ENCODE data around the gene SYT5. TPM values are rescaled to one million over a fixed set of nuclear protein-coding genes. Genes with fewer than 3 reads are reported as not detected.
A peak's percentile ranks its signal among the peaks of the same experiment; 100 is the strongest.

SYT5 gene
- total and polyA plus RNA-seq, 9 of the 15 experiments (the other 6 are each of a cell fraction or from before 2014, with no cell fraction given) = 1.3 to 20.9 (median 8.8) TPM

DNA sequence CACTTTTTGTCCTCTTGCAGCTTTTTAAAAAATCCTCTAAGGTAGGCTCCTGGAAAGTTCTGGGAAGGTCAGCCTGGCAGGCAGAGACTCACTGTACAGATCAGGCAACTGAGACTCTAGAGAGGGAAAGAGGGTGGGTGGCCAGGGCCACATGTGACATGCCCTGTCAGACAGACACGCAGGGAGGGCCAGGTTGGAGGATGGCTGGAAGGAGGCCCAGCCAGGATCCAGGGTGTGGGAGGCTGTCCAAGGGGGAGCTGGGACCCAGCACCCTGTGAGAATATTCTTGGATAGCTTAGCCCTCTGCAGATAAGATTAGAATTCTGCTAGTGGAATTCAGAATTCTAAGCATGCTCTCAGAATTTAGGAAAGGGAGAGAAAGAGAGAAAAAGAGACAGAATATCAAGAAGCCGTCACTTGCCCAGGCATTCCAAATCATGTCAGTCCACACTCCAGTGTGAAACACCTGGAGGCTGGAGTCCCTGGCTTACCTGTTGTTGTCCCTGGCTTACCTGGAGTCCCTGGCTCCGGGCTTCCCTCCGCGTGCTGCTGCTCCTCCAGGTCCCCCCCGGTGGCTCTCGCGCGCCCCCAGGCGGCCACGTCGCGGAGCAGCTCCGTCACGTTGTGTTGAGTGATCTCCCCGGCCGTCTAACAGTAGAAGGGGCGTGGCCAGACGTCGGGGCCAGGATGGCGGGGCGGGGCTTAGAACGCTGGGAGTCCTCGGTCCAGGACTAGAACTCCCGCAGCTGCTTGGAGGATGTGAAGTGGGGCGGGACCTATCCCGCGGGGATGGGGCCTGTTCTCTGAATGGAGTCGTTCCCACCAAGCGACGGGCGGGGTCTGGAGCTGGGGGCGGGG lies 19.7 kb downstream of the SYT5 start (continued):
- TF ChIP-seq LCOR (CRISPR knock-in tag; IDR thresholded peaks at IDR 0.05) (peak; percentile 78; the same call in 1 of the 2 replicates), FOXA1 (IDR thresholded peaks at IDR 0.05; ENCODE audit: borderline replicate concordance) (no peak), TEAD4 (IDR thresholded peaks at IDR 0.05; ENCODE audit: low read length) (no peak), TEAD4 (CRISPR knock-in tag; IDR thresholded peaks at IDR 0.05; ENCODE audit: borderline replicate concordance) (no peak), FOXA3 (CRISPR knock-in tag; conservative IDR thresholded peaks at IDR 0.05 in 1 of 2, IDR thresholded peaks at IDR 0.05 in 1 of 2) (peak in 1 of 2 experiments; percentile 14; a peak in 1 of 4 replicates), ZNF766 (CRISPR knock-in tag; conservative IDR thresholded peaks at IDR 0.05) (no peak), ZNF408 (CRISPR knock-in tag; IDR thresholded peaks at IDR 0.05; ENCODE audit: low read depth) (no peak), CBX5 (IDR thresholded peaks at IDR 0.05; ENCODE audit: borderline replicate concordance, low read depth) (no peak), NEUROD1 (IDR thresholded peaks at IDR 0.05; ENCODE audit: borderline replicate concordance, low read depth, low read length, partially characterized antibody) (no peak), NR2C2 (CRISPR knock-in tag; IDR thresholded peaks at IDR 0.05) (no peak), NR2C2 (tag; IDR thresholded peaks at IDR 0.05) (no peak), TARDBP (IDR thresholded peaks at IDR 0.05) (peak; percentile 49; the same call in 1 of the 2 replicates), EP300 (IDR thresholded peaks at IDR 0.05; ENCODE audit: low read length) (peak; percentile 32; the same call in 1 of the 2 replicates)
- TF ChIP-seq, protein P1, sequence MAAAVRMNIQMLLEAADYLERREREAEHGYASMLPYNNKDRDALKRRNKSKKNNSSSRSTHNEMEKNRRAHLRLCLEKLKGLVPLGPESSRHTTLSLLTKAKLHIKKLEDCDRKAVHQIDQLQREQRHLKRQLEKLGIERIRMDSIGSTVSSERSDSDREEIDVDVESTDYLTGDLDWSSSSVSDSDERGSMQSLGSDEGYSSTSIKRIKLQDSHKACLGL (CRISPR knock-in tag; IDR thresholded peaks at IDR 0.05; ENCODE audit: borderline replicate concordance, poor library complexity, severe bottlenecking) = no peak
- TF ChIP-seq, protein P2, sequence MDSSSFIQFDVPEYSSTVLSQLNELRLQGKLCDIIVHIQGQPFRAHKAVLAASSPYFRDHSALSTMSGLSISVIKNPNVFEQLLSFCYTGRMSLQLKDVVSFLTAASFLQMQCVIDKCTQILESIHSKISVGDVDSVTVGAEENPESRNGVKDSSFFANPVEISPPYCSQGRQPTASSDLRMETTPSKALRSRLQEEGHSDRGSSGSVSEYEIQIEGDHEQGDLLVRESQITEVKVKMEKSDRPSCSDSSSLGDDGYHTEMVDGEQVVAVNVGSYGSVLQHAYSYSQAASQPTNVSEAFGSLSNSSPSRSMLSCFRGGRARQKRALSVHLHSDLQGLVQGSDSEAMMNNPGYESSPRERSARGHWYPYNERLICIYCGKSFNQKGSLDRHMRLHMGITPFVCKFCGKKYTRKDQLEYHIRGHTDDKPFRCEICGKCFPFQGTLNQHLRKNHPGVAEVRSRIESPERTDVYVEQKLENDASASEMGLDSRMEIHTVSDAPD (CRISPR knock-in tag; IDR thresholded peaks at IDR 0.05) = no peak
- TF ChIP-seq, protein P3, sequence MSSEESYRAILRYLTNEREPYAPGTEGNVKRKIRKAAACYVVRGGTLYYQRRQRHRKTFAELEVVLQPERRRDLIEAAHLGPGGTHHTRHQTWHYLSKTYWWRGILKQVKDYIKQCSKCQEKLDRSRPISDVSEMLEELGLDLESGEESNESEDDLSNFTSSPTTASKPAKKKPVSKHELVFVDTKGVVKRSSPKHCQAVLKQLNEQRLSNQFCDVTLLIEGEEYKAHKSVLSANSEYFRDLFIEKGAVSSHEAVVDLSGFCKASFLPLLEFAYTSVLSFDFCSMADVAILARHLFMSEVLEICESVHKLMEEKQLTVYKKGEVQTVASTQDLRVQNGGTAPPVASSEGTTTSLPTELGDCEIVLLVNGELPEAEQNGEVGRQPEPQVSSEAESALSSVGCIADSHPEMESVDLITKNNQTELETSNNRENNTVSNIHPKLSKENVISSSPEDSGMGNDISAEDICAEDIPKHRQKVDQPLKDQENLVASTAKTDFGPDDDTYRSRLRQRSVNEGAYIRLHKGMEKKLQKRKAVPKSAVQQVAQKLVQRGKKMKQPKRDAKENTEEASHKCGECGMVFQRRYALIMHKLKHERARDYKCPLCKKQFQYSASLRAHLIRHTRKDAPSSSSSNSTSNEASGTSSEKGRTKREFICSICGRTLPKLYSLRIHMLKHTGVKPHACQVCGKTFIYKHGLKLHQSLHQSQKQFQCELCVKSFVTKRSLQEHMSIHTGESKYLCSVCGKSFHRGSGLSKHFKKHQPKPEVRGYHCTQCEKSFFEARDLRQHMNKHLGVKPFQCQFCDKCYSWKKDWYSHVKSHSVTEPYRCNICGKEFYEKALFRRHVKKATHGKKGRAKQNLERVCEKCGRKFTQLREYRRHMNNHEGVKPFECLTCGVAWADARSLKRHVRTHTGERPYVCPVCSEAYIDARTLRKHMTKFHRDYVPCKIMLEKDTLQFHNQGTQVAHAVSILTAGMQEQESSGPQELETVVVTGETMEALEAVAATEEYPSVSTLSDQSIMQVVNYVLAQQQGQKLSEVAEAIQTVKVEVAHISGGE (CRISPR knock-in tag; IDR thresholded peaks at IDR 0.05) = no peak
- TF ChIP-seq, protein P4, sequence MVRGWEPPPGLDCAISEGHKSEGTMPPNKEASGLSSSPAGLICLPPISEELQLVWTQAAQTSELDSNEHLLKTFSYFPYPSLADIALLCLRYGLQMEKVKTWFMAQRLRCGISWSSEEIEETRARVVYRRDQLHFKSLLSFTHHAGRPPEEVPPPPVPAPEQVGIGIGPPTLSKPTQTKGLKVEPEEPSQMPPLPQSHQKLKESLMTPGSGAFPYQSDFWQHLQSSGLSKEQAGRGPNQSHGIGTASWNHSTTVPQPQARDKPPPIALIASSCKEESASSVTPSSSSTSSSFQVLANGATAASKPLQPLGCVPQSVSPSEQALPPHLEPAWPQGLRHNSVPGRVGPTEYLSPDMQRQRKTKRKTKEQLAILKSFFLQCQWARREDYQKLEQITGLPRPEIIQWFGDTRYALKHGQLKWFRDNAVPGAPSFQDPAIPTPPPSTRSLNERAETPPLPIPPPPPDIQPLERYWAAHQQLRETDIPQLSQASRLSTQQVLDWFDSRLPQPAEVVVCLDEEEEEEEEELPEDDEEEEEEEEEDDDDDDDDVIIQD (CRISPR knock-in tag; IDR thresholded peaks at IDR 0.05) = no peak
- TF ChIP-seq, protein P5, sequence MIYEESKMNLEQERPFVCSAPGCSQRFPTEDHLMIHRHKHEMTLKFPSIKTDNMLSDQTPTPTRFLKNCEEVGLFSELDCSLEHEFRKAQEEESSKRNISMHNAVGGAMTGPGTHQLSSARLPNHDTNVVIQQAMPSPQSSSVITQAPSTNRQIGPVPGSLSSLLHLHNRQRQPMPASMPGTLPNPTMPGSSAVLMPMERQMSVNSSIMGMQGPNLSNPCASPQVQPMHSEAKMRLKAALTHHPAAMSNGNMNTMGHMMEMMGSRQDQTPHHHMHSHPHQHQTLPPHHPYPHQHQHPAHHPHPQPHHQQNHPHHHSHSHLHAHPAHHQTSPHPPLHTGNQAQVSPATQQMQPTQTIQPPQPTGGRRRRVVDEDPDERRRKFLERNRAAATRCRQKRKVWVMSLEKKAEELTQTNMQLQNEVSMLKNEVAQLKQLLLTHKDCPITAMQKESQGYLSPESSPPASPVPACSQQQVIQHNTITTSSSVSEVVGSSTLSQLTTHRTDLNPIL (CRISPR knock-in tag; IDR thresholded peaks at IDR 0.05) = no peak
